Measurements from ENCODE around the gene RSPRY1.
"Not testable (repeated sequence)": the region's sequence is repeated elsewhere in the genome, so short reads cannot be mapped to it uniquely, and the experiment has no call there.

The RSPRY1 gene

DNA sequence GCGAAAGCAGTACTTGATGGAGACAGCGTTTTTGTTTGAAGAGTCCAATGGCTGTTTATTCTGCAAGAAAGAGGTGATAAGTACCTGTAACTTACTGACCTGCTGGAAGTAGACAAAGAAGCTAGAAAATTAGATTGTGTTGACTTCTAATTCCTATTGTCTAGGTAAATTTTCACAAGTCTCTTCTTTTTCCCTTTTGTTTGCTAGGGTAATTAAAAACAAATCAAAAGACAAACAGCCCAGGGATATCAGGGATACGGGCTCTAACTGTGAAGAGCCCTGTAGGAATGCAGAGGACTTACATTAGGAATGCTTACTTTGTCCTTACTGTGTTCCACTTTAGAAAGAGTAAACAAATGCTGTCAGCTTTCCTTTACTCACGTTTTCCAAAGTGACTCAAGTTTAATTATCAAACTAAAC lies 7.3 kb upstream of the RSPRY1 start:
- no peaks in the 10 kb centered on the region for H3K9me3 ChIP-seq (ENCODE audit: control insufficient read depth, low read length)
- H3K36me3 ChIP-seq (ENCODE audit: control insufficient read depth, insufficient read depth, low read length) = no peaks in the 10 kb centered on the region
- H3K27me3 ChIP-seq (ENCODE audit: control insufficient read depth, insufficient read depth, low read length) = no peaks in the 10 kb centered on the region
- no peak overlapping the region for H3K4me3 ChIP-seq (ENCODE audit: low read length)
- no peak overlapping the region for H3K9ac ChIP-seq (ENCODE audit: low read length)
- H3K4me1 ChIP-seq (ENCODE audit: control insufficient read depth, insufficient read depth, low read length) = peaks cover 9% of the 10 kb centered on the region

- Histone ChIP-seq H3K4me1 (ENCODE audit: control insufficient read depth, insufficient read depth, low read length) (peaks cover 9% of the 10 kb centered on the region), H3K27me3 (ENCODE audit: control insufficient read depth, insufficient read depth, low read length) (no peaks in the 10 kb centered on the region), H3K9ac (ENCODE audit: low read length) (no peak overlapping the region)
Measured at GRCh38 chr16:57179215-57179828, 6.8 kb upstream of the RSPRY1 start.

DNA sequence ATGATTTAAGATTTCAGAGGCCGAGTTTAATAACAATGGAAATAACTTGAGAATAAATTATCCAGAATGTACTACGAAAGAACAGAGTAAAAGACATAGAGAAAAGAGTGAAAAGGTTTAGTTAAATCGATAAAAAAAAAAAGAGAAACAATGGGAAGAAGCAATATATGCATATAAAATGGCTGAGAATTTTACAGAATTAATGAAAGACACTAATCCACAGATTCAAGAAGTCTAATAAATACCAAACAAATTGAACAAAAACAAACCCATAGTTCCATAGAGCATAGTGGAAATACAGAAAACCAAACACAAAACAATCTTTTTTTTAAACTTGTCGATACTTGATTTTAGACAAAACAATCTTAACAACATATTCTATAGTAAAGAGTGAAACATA lies 2.0 kb upstream of the RSPRY1 start:
- H3K9ac ChIP-seq (ENCODE audit: low read length) = no peak overlapping the region
- H3K36me3 ChIP-seq (ENCODE audit: control insufficient read depth, insufficient read depth, low read length) = no peaks in the 10 kb centered on the region
- H3K27me3 ChIP-seq (ENCODE audit: control insufficient read depth, insufficient read depth, low read length) = no peaks in the 10 kb centered on the region
- H3K4me1 ChIP-seq (ENCODE audit: control insufficient read depth, insufficient read depth, low read length) = peaks cover 4% of the 10 kb centered on the region
- H3K9me3 ChIP-seq (ENCODE audit: control insufficient read depth, low read length) = no peaks in the 10 kb centered on the region
- no peak overlapping the region for H3K4me3 ChIP-seq (ENCODE audit: low read length)

More at GRCh38 chr16:57179215-57179828, 6.8 kb upstream of the RSPRY1 start:
- no peak overlapping the region for H3K4me3 ChIP-seq (ENCODE audit: low read length)
- no peaks in the 10 kb centered on the region for H3K36me3 ChIP-seq (ENCODE audit: control insufficient read depth, insufficient read depth, low read length)
- no peaks in the 10 kb centered on the region for H3K9me3 ChIP-seq (ENCODE audit: control insufficient read depth, low read length)

DNA sequence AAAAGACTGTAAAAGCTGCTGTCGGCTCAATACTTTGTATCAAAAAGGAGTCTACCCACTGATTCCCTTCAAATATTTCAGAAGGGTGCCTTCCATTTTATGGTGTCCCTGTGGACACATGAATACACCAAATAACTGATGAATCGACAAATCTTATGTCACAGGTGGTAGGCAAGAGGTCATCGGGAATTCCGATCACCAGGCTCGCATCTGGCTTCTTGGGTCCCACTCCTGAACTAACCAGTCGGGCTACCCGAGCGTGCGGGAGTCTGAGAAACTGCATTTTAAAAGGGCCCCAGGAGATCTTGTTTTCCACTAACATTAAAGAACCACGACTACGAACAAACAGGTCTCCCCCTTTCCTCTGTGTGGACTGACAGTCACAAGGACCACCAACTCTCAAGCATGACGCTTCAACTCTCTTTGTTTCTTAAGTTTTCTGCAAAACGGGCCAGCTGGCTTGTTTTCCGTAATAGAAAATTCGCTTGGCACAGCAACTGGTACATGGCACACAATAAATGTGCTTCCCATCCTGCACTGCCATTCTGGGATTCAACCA lies 1.2 kb upstream of the RSPRY1 start:
- Histone ChIP-seq H3K4me3 (ENCODE audit: low read length) (peak overlapping the region; percentile 54), H3K9me3 (ENCODE audit: control insufficient read depth, low read length) (no peaks in the 10 kb centered on the region), H3K27me3 (ENCODE audit: control insufficient read depth, insufficient read depth, low read length) (no peaks in the 10 kb centered on the region), H3K9ac (ENCODE audit: low read length) (peak overlapping the region; percentile 88), H3K4me1 (ENCODE audit: control insufficient read depth, insufficient read depth, low read length) (no peaks in the 10 kb centered on the region), H3K36me3 (ENCODE audit: control insufficient read depth, insufficient read depth, low read length) (no peaks in the 10 kb centered on the region)

GRCh38 chr16:57185446-57185944 lies 634 bp upstream of the RSPRY1 start:
- H3K9me3 ChIP-seq (ENCODE audit: control insufficient read depth, low read length) = no peaks in the 10 kb centered on the region
- no peaks in the 10 kb centered on the region for H3K36me3 ChIP-seq (ENCODE audit: control insufficient read depth, insufficient read depth, low read length)
- H3K4me3 ChIP-seq (ENCODE audit: low read length) = peak overlapping the region; percentile 54
- no peaks in the 10 kb centered on the region for H3K4me1 ChIP-seq (ENCODE audit: control insufficient read depth, insufficient read depth, low read length)
- H3K9ac ChIP-seq (ENCODE audit: low read length) = peak overlapping the region; percentile 88
- no peaks in the 10 kb centered on the region for H3K27me3 ChIP-seq (ENCODE audit: control insufficient read depth, insufficient read depth, low read length)

DNA sequence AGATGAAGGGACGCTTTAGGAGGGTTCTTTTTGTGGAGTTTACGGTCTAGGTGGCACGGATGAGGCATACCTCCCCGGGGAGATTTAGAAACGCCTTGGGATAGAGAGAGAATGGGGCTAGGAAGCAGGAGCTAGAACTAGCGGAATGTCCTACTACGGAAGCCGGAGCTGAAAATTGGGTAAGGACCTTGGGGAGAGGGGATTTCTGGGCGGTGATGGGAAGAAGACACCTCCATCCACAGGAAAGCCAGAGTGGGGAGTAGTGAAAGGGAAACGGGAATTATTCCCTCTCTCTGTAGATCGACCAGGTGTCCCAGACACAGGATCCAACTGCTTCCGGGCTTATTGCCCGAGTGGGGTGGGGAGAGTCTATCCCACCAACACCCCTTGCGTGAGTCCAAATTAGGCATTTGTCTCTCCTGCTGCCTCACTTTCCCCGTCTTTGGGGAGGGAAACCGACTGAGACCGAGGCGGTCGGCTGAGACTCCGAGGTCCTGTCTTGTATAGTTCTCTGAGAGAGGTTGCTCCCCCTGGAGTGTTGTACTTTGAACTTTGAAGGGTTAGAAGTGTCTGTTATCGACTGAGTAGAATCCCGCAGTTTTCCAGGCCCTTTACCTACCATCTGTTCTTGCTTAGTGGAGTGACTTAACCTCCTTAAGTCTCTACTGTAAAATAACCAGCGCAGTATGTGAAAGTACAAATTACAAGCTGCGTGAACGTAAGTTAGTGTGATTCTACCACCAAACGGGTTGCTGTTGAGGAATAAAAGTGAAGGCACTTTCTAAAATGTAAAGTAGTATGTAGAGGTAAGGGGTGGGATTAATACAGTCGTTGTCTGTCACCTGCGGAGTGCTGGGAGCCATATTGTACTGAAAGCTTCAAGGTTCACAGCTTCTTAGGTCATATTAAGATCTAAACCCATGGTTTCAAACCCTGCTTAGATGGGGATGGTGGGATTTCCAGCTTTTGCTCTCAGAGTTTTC lies 1.0 kb downstream of the RSPRY1 start:
- H3K4me1 ChIP-seq (ENCODE audit: control insufficient read depth, insufficient read depth, low read length) = no peaks in the 10 kb centered on the region
- H3K36me3 ChIP-seq (ENCODE audit: control insufficient read depth, insufficient read depth, low read length) = no peaks in the 10 kb centered on the region

DNA sequence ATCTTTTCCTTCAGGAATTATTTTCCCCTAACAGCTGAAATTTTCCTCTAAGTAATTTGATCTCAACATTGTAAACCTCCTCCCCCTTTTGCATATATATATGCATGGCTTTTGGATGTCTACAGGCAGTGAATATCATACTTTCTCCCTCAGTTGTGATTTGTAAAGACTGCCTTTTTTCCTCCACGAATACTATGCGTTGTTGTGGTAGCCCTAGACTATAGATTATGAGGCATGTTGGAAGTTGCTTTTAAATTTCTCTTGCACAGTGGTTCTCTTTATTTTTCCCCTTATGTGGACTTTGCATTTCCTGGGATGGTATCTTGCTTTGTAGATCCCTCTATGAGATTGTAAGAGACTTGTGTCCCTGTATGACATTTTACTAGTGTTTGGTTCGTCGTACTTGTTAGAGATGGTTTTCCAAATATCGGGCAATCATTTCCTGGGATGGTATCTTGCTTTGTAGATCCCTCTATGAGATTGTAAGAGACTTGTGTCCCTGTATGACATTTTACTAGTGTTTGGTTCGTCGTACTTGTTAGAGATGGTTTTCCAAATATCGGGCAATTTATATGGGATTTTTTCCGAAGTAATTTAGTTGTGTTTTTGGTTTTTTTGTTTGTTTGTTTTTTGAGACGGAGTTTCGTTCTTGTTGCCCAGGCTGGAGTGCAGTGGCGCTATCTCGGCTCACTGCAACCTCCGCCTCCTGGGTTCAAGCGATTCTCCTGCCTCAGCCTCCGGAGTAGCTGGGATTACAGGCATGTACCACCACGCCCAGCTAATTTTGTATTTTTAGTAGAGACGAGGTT lies 2.0 kb downstream of the RSPRY1 start:
- not testable (repeated sequence) for H3K36me3 ChIP-seq (ENCODE audit: control insufficient read depth, insufficient read depth, low read length); H3K4me1 ChIP-seq (ENCODE audit: control insufficient read depth, insufficient read depth, low read length); H3K9me3 ChIP-seq (ENCODE audit: control insufficient read depth, low read length); H3K27me3 ChIP-seq (ENCODE audit: control insufficient read depth, insufficient read depth, low read length)
- peak overlapping the region; percentile 85 for H3K9ac ChIP-seq (ENCODE audit: low read length)
- peak overlapping the region; percentile 44 for H3K4me3 ChIP-seq (ENCODE audit: low read length)

More for the DNA sequence above, 1.0 kb downstream of the RSPRY1 start:
- H3K9me3 ChIP-seq (ENCODE audit: control insufficient read depth, low read length) = no peaks in the 10 kb centered on the region
- peak overlapping the region; percentile 44 for H3K4me3 ChIP-seq (ENCODE audit: low read length)
- no peaks in the 10 kb centered on the region for H3K27me3 ChIP-seq (ENCODE audit: control insufficient read depth, insufficient read depth, low read length)
- peak overlapping the region; percentile 85 for H3K9ac ChIP-seq (ENCODE audit: low read length)

DNA sequence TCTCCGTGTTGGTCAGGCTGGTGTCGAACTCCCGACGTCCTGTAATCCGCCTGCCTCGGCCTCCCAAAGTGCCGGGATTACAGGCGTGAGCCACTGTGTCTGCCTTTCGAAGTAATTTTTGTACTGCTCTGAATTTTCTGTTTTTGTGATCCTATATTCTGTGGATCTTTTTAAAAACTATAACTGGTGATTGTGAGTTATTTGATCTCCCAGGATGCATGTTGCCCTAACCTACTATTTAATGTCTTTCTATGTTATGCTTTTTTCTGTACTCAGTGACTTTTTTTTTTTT lies 2.5 kb downstream of the RSPRY1 start:
- no peak overlapping the region for H3K9ac ChIP-seq (ENCODE audit: low read length)
- no peak overlapping the region for H3K4me3 ChIP-seq (ENCODE audit: low read length)
- peaks cover 4% of the 10 kb centered on the region for H3K4me1 ChIP-seq (ENCODE audit: control insufficient read depth, insufficient read depth, low read length)
- H3K9me3 ChIP-seq (ENCODE audit: control insufficient read depth, low read length) = no peaks in the 10 kb centered on the region
- H3K27me3 ChIP-seq (ENCODE audit: control insufficient read depth, insufficient read depth, low read length) = no peaks in the 10 kb centered on the region
- no peaks in the 10 kb centered on the region for H3K36me3 ChIP-seq (ENCODE audit: control insufficient read depth, insufficient read depth, low read length)

GRCh38 chr16:57189527-57189926 lies 3.4 kb downstream of the RSPRY1 start:
- H3K36me3 ChIP-seq (ENCODE audit: control insufficient read depth, insufficient read depth, low read length); H3K4me3 ChIP-seq (ENCODE audit: low read length); H3K9me3 ChIP-seq (ENCODE audit: control insufficient read depth, low read length); H3K9ac ChIP-seq (ENCODE audit: low read length); H3K27me3 ChIP-seq (ENCODE audit: control insufficient read depth, insufficient read depth, low read length): not testable (repeated sequence)
- peaks cover 12% of the 10 kb centered on the region for H3K4me1 ChIP-seq (ENCODE audit: control insufficient read depth, insufficient read depth, low read length)

GRCh38 chr16:57190136-57190535 lies 4.0 kb downstream of the RSPRY1 start:
- peaks cover 16% of the 10 kb centered on the region for H3K4me1 ChIP-seq (ENCODE audit: control insufficient read depth, insufficient read depth, low read length)
- no peaks in the 10 kb centered on the region for H3K9me3 ChIP-seq (ENCODE audit: control insufficient read depth, low read length)
- H3K36me3 ChIP-seq (ENCODE audit: control insufficient read depth, insufficient read depth, low read length) = no peaks in the 10 kb centered on the region
- H3K4me3 ChIP-seq (ENCODE audit: low read length) = no peak overlapping the region
- H3K9ac ChIP-seq (ENCODE audit: low read length) = no peak overlapping the region
- no peaks in the 10 kb centered on the region for H3K27me3 ChIP-seq (ENCODE audit: control insufficient read depth, insufficient read depth, low read length)

DNA sequence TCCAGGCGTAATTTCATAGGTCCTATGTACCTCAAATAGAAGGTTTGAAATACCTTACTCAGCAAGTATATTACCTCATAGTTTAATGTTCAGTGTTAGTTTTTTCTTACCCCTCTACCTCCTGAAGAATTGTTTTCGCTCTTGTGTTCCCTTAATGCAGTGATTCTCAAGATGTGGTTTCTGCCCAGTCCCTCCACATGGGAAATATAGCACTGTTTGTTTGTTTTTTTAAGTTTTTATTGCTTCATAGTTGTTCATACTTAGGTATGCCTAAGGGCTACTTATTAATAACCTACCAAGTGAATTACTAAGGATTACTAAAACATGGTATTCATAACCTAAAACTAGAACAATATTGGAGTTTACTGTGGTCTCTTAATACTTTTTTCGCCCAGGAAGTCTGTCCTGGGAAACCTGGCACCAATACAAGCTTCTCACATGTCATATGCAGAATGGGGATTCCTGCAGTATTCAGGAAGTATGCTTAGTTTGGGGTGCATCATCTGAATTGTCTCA lies 5.0 kb downstream of the RSPRY1 start:
- H3K9me3 ChIP-seq (ENCODE audit: control insufficient read depth, low read length) = no peaks in the 10 kb centered on the region
- peaks cover 16% of the 10 kb centered on the region for H3K4me1 ChIP-seq (ENCODE audit: control insufficient read depth, insufficient read depth, low read length)
- H3K4me3 ChIP-seq (ENCODE audit: low read length) = no peak overlapping the region
- no peaks in the 10 kb centered on the region for H3K36me3 ChIP-seq (ENCODE audit: control insufficient read depth, insufficient read depth, low read length)
- no peaks in the 10 kb centered on the region for H3K27me3 ChIP-seq (ENCODE audit: control insufficient read depth, insufficient read depth, low read length)
- H3K9ac ChIP-seq (ENCODE audit: low read length) = no peak overlapping the region
